ENCODE data around the gene WSCD2.

WSCD2 gene

DNA sequence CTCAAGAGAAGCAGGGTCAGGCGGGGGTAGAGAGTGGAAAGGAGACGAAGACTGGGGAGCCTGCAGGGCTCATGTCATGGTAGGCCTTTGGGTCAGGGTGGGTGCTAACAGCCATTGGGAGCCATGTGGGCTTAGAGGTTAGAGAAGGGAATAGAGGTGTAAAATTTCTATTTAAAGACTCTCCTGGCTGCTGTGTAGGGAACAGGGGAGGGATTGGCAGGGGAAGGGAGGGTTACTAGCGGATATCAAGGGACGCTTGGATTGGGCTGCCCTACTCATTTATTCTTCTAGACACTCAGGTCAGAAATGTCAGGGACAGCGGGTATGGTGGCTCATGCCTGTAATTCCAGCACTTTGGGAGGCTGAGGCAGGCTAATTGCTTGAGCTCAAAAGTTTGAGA, 18.2 kb downstream of the WSCD2 start:
- Mint-ChIP-seq H3K4me1 (no peaks in the 10 kb centered on the region), H3K9me3 (no peaks in the 10 kb centered on the region), H3K27me3 (peaks cover 17% of the 10 kb centered on the region), H3K27ac (no peak overlapping the region), H3K36me3 (no peaks in the 10 kb centered on the region), H3K4me3 (no peak overlapping the region)
- CTCF ChIA-PET: no interaction called here
- no peak for DNase-seq

DNA sequence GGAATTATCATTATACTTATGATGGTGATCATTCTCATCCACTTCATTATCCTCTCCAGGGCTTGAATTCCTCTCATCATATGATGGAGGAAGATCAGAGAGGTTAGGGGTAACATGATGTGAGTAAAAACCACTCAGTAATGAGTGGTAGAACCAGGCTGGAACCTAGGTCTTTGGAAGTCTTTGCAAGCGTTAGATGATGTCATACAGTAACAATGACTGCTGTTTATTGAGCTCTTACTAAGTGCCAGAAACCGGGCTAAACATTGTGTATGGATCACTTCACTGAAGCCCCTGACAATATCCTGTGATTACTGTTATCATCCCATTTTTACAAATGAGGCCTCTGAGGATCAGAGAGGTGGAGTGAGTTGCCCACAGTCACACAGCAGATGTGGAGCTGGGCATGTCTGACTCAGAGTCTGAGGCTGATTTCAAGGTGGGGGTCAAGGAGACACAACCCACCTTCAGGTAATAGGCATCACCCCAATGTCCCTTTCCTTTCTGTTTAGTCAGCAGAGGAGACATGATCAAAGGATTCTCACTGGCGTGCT, 19.5 kb downstream of the WSCD2 start:
- Mint-ChIP-seq H3K9me3 (peaks cover under 1% of the 10 kb centered on the region), H3K36me3 (no peaks in the 10 kb centered on the region), H3K4me1 (no peaks in the 10 kb centered on the region), H3K27ac (no peak overlapping the region), H3K4me3 (no peak overlapping the region), H3K27me3 (peaks cover 14% of the 10 kb centered on the region)
- no peak for DNase-seq
- CTCF ChIA-PET: no interaction called here

DNA sequence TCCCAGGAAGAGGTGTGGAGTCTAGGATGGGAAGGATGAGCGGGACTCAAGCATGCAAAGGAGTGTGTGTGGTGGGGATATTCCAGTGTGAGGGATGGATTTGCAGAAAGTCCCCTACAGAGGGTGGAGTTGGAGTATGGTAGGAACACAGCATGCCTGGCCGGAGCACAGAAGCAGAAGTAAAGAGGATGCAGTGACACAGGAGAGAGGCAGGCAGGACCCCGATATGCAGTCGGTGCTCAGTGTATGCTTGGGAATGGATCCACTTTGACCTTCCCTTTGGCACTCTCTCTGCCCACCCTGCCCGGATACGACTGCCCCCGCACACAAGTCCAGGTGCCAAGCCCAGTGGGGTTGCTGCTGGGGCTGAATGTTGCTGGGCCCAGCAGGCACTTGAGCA, 21.3 kb downstream of the WSCD2 start:
- H3K27me3 Mint-ChIP-seq: peaks cover 14% of the 10 kb centered on the region
- CTCF ChIA-PET: no interaction called here
- no peak overlapping the region for H3K27ac Mint-ChIP-seq
- no peak overlapping the region for H3K4me3 Mint-ChIP-seq
- DNase-seq: no peak
- peaks cover 3% of the 10 kb centered on the region for H3K9me3 Mint-ChIP-seq
- H3K4me1 Mint-ChIP-seq: no peaks in the 10 kb centered on the region
- H3K36me3 Mint-ChIP-seq: no peaks in the 10 kb centered on the region

DNA sequence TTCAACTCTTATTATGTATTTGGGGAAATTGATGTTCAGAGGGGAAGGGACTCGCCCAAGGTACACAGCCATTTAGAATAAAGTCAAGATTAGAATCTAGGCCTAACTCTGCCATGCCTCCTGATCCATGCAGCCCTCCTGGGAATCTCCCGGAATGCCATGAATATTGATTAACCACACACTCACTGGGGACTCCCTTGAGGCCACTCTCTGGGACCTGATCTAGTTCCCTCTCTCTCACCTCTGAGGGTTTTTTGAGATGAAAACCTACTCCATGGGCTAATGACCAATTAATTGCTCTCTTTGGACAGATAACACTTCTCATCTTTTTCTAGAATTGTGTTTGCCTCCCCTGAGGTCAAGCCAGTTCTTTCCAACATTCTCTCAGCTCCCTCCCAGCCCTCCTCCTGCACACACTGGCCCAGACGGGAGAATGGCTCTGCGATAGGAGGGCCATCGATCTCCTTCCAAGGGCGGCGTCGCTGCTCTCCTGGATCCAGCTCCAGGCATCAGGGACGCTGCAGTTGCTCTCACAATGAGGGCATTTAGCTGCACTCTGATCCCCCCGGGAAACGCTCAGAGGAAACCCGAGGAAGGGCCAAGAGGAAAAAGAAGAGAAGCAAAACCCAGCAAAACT, 22.6 kb downstream of the WSCD2 start:
- H3K9me3 Mint-ChIP-seq: peaks cover 3% of the 10 kb centered on the region
- no peaks in the 10 kb centered on the region for H3K36me3 Mint-ChIP-seq
- CTCF ChIA-PET: no interaction called here
- no peak for DNase-seq
- H3K27ac Mint-ChIP-seq: no peak overlapping the region
- H3K4me1 Mint-ChIP-seq: no peaks in the 10 kb centered on the region
- peaks cover 14% of the 10 kb centered on the region for H3K27me3 Mint-ChIP-seq
- H3K4me3 Mint-ChIP-seq: no peak overlapping the region

DNA sequence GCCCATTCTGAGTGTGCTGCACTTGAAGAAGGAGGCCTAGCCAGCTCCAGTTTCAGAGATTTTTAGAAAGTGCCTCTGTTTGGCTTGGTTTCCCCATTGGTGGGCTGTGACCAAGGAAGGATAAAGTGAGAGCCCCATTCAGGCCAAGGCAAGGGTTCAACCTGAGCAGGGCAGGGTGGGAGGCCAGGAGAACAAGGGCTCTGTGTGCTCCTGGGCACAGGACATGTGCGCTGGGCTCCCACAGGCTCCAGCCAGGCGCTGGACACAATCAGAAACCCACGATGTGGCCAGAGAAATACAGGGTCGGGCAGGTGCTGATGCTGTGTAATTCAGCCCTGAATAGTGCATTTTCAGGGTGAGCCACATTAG, 23.1 kb downstream of the WSCD2 start:
- CTCF ChIA-PET: no interaction called here

DNA sequence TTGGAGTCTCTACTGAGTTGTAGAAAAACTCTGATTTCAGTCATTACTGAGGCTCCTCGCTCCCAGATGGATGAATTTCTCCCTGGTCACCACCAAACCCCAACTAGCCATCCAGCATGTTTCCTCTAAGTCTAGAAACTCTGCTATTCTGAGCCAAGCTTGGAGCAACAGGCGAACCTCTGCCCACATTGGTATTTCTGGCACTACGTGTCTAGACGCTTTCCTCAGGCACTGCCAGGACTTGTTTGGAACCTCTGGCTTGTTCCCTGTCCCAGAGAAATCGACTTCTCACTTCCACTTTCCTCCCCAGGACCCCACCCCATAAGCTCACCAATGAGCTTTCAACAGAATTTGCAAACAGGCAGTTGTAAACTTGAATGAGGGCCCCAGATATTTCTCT, 27.6 kb downstream of the WSCD2 start:
- no peak for DNase-seq
- peaks cover 3% of the 10 kb centered on the region for H3K27me3 Mint-ChIP-seq
- H3K36me3 Mint-ChIP-seq: no peaks in the 10 kb centered on the region
- H3K27ac Mint-ChIP-seq: no peak overlapping the region
- no peaks in the 10 kb centered on the region for H3K4me1 Mint-ChIP-seq
- no peak overlapping the region for H3K4me3 Mint-ChIP-seq
- H3K9me3 Mint-ChIP-seq: peaks cover 3% of the 10 kb centered on the region
- CTCF ChIA-PET: no interaction called here

More for the DNA sequence above, 23.1 kb downstream of the WSCD2 start:
- Mint-ChIP-seq H3K27me3 (peaks cover 14% of the 10 kb centered on the region), H3K36me3 (no peaks in the 10 kb centered on the region), H3K4me3 (no peak overlapping the region), H3K9me3 (peaks cover 3% of the 10 kb centered on the region), H3K4me1 (no peaks in the 10 kb centered on the region), H3K27ac (no peak overlapping the region)
- no peak for DNase-seq

DNA sequence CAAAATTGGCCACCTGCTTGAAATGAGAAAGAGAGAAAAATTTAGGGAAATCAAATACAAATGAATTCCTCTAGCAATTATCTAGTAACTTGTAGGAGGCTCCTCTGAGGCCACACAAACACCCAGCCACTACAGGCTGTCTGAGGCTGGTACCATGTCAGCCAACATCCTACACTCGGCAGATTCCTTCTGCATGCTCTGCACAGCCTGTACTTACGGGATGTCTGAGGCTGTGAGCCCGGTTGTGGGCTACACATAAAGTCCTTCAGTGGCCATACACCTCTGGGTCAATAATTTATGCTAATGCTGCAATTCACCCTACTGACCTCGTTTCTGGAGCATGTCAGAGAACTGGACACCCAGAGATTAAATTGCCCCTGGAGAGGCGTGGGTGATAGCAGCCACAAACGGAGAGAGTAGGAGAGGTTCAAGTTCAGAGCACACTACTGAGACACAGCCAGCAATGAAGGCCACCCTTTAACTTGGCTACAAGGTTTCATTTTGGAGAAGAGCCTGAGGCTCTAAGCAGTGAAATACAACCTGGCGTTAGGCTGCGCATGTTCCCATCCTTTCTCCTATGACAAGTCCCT, 28.9 kb downstream of the WSCD2 start:
- CTCF ChIA-PET: no interaction called here
- Mint-ChIP-seq H3K36me3 (no peaks in the 10 kb centered on the region), H3K27me3 (no peaks in the 10 kb centered on the region), H3K4me1 (no peaks in the 10 kb centered on the region), H3K4me3 (no peak overlapping the region), H3K9me3 (peaks cover 3% of the 10 kb centered on the region), H3K27ac (no peak overlapping the region)
- DNase-seq: no peak

DNA sequence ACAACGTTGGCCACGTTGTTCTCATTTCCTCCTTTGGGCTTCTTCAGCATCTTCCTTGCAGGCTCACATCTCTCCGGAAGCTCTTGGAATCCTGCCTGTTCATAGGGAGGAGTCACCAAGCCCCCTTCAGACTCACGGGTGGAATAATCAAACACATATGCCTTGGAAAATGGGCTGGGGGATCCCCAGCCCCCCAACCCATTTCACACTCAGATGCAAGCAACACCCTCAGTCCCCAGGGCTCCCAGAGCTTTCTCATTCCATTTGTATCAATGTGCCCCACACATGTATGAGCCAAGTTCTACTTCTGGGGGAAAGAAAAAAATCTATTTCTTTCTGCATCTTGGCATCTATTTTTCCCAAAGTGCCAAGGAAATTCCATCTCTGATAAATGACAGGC, 33.1 kb downstream of the WSCD2 start:
- Mint-ChIP-seq H3K4me3 (no peak overlapping the region), H3K36me3 (no peaks in the 10 kb centered on the region), H3K27ac (no peak overlapping the region), H3K27me3 (no peaks in the 10 kb centered on the region), H3K4me1 (no peaks in the 10 kb centered on the region), H3K9me3 (no peaks in the 10 kb centered on the region)
- CTCF ChIA-PET: no interaction called here
- no peak for DNase-seq

DNA sequence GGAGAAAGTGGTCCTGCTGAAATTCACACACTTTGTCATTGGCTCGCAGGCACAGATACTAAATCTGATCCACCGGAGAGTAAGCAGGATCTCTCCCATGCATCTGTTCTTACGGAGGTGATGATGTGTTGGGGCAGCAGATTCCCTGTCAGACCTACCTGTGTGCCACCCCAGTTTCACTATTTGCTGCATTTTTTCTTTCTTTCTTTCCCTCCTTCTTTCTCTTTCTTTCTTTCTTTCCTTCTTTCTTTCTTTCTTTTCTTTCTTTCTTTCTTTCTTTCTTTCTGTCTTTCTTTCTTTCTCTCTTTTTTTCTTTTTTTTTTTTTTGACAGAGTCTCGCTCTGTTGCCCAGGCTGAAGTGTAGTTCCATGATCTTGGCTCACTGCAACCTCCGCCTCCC, 37.4 kb downstream of the WSCD2 start:
- no peak for DNase-seq
- H3K4me1 Mint-ChIP-seq: no peaks in the 10 kb centered on the region
- no peaks in the 10 kb centered on the region for H3K36me3 Mint-ChIP-seq
- no peak overlapping the region for H3K4me3 Mint-ChIP-seq
- H3K9me3 Mint-ChIP-seq: no peaks in the 10 kb centered on the region
- H3K27ac Mint-ChIP-seq: no peak overlapping the region
- H3K27me3 Mint-ChIP-seq: peaks cover 8% of the 10 kb centered on the region
- CTCF ChIA-PET: no interaction called here

DNA sequence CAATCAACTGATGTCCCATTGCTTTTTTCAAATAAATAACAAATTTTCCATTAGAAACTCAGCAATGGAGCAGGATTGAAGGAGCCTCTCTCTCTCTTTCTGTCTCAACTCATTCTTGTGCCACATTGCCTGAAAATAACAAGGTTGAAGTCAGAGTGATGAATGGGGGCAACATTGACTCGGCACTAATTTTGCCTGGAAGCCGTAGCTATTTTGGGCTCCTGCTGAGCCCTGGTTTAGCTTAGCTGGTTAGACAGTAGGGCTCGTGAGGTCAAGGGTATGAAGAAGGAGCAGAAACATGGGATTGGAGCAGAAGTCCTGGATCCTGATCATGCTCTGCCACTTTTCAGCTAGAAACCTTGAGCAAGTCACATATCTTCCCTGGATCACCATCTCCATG, 38.9 kb downstream of the WSCD2 start:
- CTCF ChIA-PET: no interaction called here
- H3K4me3 Mint-ChIP-seq: no peak overlapping the region
- no peaks in the 10 kb centered on the region for H3K36me3 Mint-ChIP-seq

DNA sequence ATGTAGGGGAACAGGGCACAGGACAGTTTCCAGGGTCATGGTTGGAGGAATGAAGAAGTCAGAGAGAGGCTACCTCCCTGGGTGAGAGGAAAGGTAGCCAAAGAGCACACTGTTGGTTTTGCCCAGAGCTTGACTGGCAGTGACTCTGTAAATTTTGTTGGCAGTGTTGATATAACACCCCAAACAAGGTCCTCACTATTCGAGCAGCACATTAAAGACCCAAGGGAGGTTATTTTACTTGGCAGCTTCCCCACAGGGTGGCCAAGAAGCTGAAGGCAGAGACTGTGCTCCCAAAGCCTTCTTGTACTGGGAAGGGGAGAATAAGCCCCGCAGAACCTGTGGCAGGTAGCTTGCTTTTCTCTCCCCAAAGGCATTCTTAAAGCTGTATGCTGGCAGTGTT, 40.6 kb downstream of the WSCD2 start:
- peaks cover 8% of the 10 kb centered on the region for H3K27me3 Mint-ChIP-seq
- H3K27ac Mint-ChIP-seq: no peak overlapping the region
- H3K4me1 Mint-ChIP-seq: no peaks in the 10 kb centered on the region
- CTCF ChIA-PET: no interaction called here
- H3K4me3 Mint-ChIP-seq: no peak overlapping the region
- no peaks in the 10 kb centered on the region for H3K36me3 Mint-ChIP-seq
- no peaks in the 10 kb centered on the region for H3K9me3 Mint-ChIP-seq
- no peak for DNase-seq

More for the DNA sequence above, 38.9 kb downstream of the WSCD2 start:
- Mint-ChIP-seq H3K4me1 (no peaks in the 10 kb centered on the region), H3K27ac (no peak overlapping the region), H3K27me3 (peaks cover 8% of the 10 kb centered on the region), H3K9me3 (no peaks in the 10 kb centered on the region)
- DNase-seq: no peak

DNA sequence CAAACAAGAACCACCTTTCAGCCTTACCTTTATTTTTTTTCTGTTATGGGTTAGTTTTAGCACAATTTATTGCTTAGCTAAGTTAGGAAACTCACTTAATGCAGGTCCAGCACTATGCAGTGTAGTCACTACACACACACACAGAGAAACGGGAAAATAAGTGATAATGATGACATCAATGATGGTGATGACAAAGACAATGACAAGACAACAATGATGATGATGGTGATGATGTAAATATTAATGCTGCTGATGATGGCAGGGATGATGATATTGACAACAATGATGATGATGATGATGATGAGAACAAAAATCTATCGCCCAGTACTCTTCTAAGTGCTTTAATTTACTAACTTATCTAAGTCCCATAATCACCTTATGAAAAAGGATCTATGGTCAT, 41.1 kb downstream of the WSCD2 start:
- Mint-ChIP-seq H3K27me3 (peaks cover 8% of the 10 kb centered on the region), H3K9me3 (no peaks in the 10 kb centered on the region), H3K4me1 (no peaks in the 10 kb centered on the region), H3K27ac (no peak overlapping the region), H3K4me3 (no peak overlapping the region), H3K36me3 (no peaks in the 10 kb centered on the region)
- CTCF ChIA-PET: no interaction called here
- no peak for DNase-seq

DNA sequence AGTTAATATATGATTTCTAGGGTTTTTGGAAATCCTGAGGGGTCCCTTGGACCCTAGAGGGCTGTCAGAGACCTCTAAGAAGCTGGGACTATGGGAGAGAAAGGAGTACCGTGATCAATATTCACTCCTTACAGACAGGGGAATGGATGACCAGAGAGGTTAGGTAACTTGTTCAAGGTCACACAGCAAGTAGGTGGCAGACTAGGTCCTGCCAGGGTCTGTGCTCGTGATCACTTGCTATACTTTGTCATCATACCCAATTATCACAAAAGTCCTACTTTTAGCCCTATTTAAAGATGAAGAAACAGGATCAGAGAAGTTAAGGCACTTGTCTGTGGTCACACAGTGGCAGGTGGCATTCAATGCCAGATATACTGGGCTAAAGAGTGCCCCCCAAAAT, 42.9 kb downstream of the WSCD2 start:
- Mint-ChIP-seq H3K9me3 (no peaks in the 10 kb centered on the region), H3K27ac (no peak overlapping the region), H3K4me3 (no peak overlapping the region), H3K27me3 (peaks cover 8% of the 10 kb centered on the region), H3K36me3 (no peaks in the 10 kb centered on the region), H3K4me1 (no peaks in the 10 kb centered on the region)
- CTCF ChIA-PET: no interaction called here
- no peak for DNase-seq

DNA sequence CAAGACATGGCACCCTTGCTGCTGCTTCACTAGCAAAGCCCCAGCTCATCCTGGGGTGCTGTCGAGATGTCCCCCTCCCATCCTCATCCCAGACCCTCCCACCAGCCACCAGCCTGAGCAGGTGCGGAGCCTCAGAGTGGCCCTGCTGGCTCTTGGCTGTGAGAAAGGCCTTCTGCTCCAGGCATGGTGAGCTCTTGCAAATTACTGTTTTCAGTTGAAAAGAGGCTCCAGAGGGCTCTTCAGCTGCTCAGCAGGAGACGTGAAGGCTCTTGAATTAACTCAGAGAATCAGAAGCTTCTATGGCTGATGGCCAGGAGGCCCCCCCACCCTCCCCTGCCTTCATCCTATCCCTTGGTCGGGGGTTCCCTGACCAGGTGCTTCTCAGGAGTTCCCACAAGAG, 44.1 kb downstream of the WSCD2 start:
- Mint-ChIP-seq H3K4me1 (no peaks in the 10 kb centered on the region), H3K36me3 (no peaks in the 10 kb centered on the region), H3K27me3 (peaks cover 3% of the 10 kb centered on the region), H3K4me3 (no peak overlapping the region), H3K27ac (no peak overlapping the region), H3K9me3 (no peaks in the 10 kb centered on the region)
- CTCF ChIA-PET: no interaction called here
- no peak for DNase-seq

DNA sequence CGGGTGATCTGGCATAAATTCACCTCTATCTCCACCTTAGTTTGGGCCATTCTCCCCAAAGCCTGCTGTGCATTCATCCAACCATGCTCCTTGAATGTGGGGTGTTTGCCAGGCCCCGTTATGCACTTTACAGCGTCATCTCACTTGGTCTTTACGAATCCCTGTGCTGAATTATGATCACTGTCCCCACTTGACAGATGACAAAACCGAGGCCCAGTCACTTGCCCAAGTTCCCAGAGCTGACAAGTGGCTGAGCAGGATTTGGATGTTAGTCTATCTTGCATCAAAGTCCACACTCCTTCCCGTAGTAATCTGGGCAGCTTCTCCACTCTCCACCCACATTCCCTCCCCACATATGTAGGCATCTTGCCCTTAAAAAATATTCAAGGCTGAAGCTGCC, 44.8 kb downstream of the WSCD2 start:
- Mint-ChIP-seq H3K36me3 (no peaks in the 10 kb centered on the region), H3K4me3 (no peak overlapping the region), H3K4me1 (no peaks in the 10 kb centered on the region), H3K27me3 (no peaks in the 10 kb centered on the region), H3K9me3 (no peaks in the 10 kb centered on the region), H3K27ac (no peak overlapping the region)
- CTCF ChIA-PET: no interaction called here
- DNase-seq: no peak
